ENCODE results near the gene POLR2C. TPM values are rescaled to one million over a fixed set of nuclear protein-coding genes. Genes with fewer than 3 reads are reported as not detected.
A peak's percentile ranks its signal among the peaks of the same experiment; 100 is the strongest.

The POLR2C gene
- total RNA-seq, 4 donors from 2014 or later = 39.2 to 104 (median 72.7) TPM

- no peaks in the 10 kb centered on the region for H3K9me3 ChIP-seq
- no peak overlapping the region for H3K4me3 ChIP-seq
- peaks cover 14 to 32% (median 20%) of the 10 kb centered on the region in 4 donors for H3K4me1 ChIP-seq
- intact Hi-C loops (cut with DNase I; ENCODE audit: low total_unique reads) (loop anchor here (2.0 kb wide), 1 partner anchor 119 kb away; no protein-coding TSS in a partner anchor), in situ Hi-C loops (cut with MboI; ENCODE audit: low pct_ligation_motif_present in 1 of 4, low pct_unique_long_range_greater_than_20kb in 1 of 4, low sequenced_read_pairs in 3 of 4) (loop anchor here (5.0 to 25.0 kb wide), 3 partner anchors 115 to 332 kb away; partner anchors contain the start of gene CPNE2 (in 2 of the 4))
- H3K36me3 ChIP-seq = no peaks in the 10 kb centered on the region
- no peak for DNase-seq
- no peak for TF ChIP-seq EP300 (IDR thresholded peaks at IDR 0.05; ENCODE audit: low read depth)
- TF ChIP-seq POLR2AphosphoS5 (IDR thresholded peaks at IDR 0.05) = no peak
- TF ChIP-seq POLR2A (IDR thresholded peaks at IDR 0.05) = no peak
- no peak for TF ChIP-seq CTCF (IDR thresholded peaks at IDR 0.05)
- 60 to 82% methylated on average over 1 to 6 of the region's 6 CpGs for WGBS, 2 donors (ENCODE audit: low coverage in 1 of 2)
- peak overlapping the region in 1 of 4 donors; percentile 23 for H3K27ac ChIP-seq
- H3K27me3 ChIP-seq = no peaks in the 10 kb centered on the region
These were observed 43.0 kb upstream of the POLR2C start for GRCh38 chr16:57419506-57419905.

- Histone ChIP-seq H3K4me1 (peaks cover 6 to 22% (median 12%) of the 10 kb centered on the region in 4 donors), H3K27ac (no peak overlapping the region), H3K27me3 (no peaks in the 10 kb centered on the region), H3K9me3 (no peaks in the 10 kb centered on the region), H3K36me3 (no peaks in the 10 kb centered on the region), H3K4me3 (no peak overlapping the region)
- in situ Hi-C loops (cut with MboI; ENCODE audit: low pct_ligation_motif_present in 1 of 4, low pct_unique_long_range_greater_than_20kb in 1 of 4, low sequenced_read_pairs in 3 of 4) (loop anchor here (10.0 to 25.0 kb wide), 2 partner anchors 93 to 335 kb away; partner anchors contain the start of gene CPNE2 (in 2 of the 4)), intact Hi-C loops (cut with DNase I; ENCODE audit: low total_unique reads) (no loop called here)
- TF ChIP-seq EP300 (IDR thresholded peaks at IDR 0.05; ENCODE audit: low read depth) (no peak), POLR2A (IDR thresholded peaks at IDR 0.05) (no peak), CTCF (IDR thresholded peaks at IDR 0.05) (peak; percentile 48 to 68 (median 54))
- 37 to 40% methylated on average over 6 to 10 of the region's 10 CpGs for WGBS, 2 donors (ENCODE audit: low coverage in 1 of 2)
- peak; percentile 62 for DNase-seq
These were observed 40.2 kb upstream of the POLR2C start for GRCh38 chr16:57422026-57422944.

GRCh38 chr16:57423152-57423551 is 39.3 kb upstream of the POLR2C start:
- WGBS, 2 donors (ENCODE audit: low coverage in 1 of 2) = 60 to 84% methylated on average over 1 to 2 of the region's 2 CpGs
- TF ChIP-seq POLR2AphosphoS5 (IDR thresholded peaks at IDR 0.05) = no peak
- TF ChIP-seq CTCF (IDR thresholded peaks at IDR 0.05) = no peak
- no peak for TF ChIP-seq POLR2A (IDR thresholded peaks at IDR 0.05)
- no peak for TF ChIP-seq EP300 (IDR thresholded peaks at IDR 0.05; ENCODE audit: low read depth)
- no peak overlapping the region for H3K27ac ChIP-seq

GRCh38 chr16:57424583-57424982 is 37.9 kb upstream of the POLR2C start:
- Histone ChIP-seq H3K4me3 (no peak overlapping the region), H3K27me3 (no peaks in the 10 kb centered on the region), H3K27ac (no peak overlapping the region), H3K36me3 (peaks cover 0 to 5% (median 0%) of the 10 kb centered on the region in 4 donors), H3K9me3 (no peaks in the 10 kb centered on the region), H3K4me1 (peaks cover 0 to 8% (median 2%) of the 10 kb centered on the region in 4 donors)
- no peak for DNase-seq
- WGBS, 2 donors (ENCODE audit: low coverage in 1 of 2) = 67 to 76% methylated on average over 3 of the region's 3 CpGs
- no peak for TF ChIP-seq POLR2A (IDR thresholded peaks at IDR 0.05)
- no peak for TF ChIP-seq POLR2AphosphoS5 (IDR thresholded peaks at IDR 0.05)
- no peak for TF ChIP-seq CTCF (IDR thresholded peaks at IDR 0.05)
- no peak for TF ChIP-seq EP300 (IDR thresholded peaks at IDR 0.05; ENCODE audit: low read depth)
- intact Hi-C loops (cut with DNase I; ENCODE audit: low total_unique reads) = no loop called here
- in situ Hi-C loops (cut with MboI; ENCODE audit: low pct_ligation_motif_present in 1 of 4, low pct_unique_long_range_greater_than_20kb in 1 of 4, low sequenced_read_pairs in 3 of 4) = loop anchor here (10.0 to 25.0 kb wide), 2 partner anchors 90 to 337 kb away; partner anchors contain the start of gene CPNE2 (in 2 of the 4)

More at GRCh38 chr16:57423152-57423551, 39.3 kb upstream of the POLR2C start:
- Histone ChIP-seq H3K4me3 (no peak overlapping the region), H3K9me3 (no peaks in the 10 kb centered on the region), H3K27me3 (no peaks in the 10 kb centered on the region), H3K4me1 (peaks cover 3 to 16% (median 10%) of the 10 kb centered on the region in 4 donors), H3K36me3 (no peaks in the 10 kb centered on the region)
- DNase-seq = no peak
- in situ Hi-C loops (cut with MboI; ENCODE audit: low pct_ligation_motif_present in 1 of 4, low pct_unique_long_range_greater_than_20kb in 1 of 4, low sequenced_read_pairs in 3 of 4) = loop anchor here (10.0 to 25.0 kb wide), 2 partner anchors 92 to 336 kb away; partner anchors contain the start of gene CPNE2 (in 2 of the 4)
- intact Hi-C loops (cut with DNase I; ENCODE audit: low total_unique reads) = no loop called here
